COR-L47 (cell line): ENCODE measurements around the gene MAML1.

ENCODE experiments used
- DNase-seq: peaks from one replicate; lab custom pipeline; 2025; lab: John Stamatoyannopoulos, UW

Gene MAML1

DNA sequence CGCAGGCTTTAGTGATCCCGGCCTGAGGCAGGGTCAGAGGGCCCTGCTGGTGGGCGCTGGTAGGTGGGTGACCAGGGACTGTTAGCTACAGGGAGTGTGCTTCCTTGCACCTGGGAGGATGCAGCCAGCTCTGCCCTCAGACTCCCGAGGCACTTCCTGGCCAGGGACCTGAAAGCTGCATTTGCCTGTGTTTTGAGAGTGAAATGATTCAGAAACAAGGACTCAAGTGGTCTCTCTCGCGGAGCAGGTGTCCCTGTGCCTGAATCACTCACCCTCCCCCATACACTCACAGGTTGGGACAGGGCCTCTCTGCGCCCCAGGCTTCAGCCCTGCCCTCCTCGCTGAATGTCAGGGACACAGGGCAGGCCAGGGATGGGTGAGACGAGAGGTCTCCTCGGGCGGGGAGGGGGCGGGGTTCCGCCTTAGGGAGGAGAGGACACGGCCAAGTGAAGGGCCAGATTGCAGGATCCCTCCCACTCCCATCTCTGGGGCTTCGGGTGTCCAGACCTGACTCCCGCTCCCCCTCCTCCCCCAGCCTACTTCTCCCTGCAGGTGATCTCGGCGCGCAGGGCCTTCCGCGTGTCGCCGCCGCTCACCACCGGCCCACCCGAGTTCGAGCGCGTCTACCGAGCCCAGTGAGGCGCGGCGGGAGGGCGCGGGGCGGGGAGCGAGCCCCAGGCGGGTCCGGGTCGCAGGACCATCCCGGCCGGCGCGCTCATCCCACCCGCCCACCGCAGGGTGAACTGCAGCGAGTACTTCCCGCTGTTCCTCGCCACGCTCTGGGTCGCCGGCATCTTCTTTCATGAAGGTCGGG, 62.6 kb downstream of the MAML1 start:
- peak; percentile 31 for DNase-seq

DNA sequence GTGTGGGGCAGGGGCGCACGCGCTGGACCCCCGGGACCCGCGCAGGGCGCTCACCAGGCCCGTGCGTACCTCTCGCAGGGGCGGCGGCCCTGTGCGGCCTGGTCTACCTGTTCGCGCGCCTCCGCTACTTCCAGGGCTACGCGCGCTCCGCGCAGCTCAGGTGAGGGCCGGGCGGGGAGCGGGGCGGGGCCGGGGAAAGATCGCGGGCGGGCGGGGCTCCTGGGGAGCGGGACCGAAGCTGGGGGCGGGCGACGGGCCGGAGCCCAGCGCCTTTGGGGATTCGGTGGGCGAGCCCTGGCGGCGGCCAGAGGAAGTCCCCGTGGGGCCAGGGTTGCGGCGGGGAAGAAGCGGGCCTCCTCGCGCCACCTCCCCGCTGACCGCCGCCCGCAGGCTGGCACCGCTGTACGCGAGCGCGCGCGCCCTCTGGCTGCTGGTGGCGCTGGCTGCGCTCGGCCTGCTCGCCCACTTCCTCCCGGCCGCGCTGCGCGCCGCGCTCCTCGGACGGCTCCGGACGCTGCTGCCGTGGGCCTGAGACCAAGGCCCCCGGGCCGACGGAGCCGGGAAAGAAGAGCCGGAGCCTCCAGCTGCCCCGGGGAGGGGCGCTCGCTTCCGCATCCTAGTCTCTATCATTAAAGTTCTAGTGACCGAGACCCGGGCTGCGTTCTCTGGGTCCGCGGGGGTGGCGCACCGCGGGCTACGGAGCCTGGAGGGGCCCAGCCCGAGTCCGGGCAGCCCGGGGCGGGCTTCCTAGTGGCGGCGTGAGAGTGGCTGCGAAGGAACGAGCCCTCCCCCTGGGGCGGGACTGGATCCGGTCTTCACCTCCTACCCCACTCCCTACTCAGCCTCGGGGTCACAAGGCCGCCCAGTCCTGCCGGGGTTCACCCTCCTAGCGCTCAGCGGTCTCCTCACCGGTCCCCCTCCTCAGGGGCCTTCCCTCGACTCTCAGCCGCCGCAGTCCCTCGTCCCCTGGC, 63.5 kb downstream of the MAML1 start:
- peak; percentile 88 for DNase-seq

DNA sequence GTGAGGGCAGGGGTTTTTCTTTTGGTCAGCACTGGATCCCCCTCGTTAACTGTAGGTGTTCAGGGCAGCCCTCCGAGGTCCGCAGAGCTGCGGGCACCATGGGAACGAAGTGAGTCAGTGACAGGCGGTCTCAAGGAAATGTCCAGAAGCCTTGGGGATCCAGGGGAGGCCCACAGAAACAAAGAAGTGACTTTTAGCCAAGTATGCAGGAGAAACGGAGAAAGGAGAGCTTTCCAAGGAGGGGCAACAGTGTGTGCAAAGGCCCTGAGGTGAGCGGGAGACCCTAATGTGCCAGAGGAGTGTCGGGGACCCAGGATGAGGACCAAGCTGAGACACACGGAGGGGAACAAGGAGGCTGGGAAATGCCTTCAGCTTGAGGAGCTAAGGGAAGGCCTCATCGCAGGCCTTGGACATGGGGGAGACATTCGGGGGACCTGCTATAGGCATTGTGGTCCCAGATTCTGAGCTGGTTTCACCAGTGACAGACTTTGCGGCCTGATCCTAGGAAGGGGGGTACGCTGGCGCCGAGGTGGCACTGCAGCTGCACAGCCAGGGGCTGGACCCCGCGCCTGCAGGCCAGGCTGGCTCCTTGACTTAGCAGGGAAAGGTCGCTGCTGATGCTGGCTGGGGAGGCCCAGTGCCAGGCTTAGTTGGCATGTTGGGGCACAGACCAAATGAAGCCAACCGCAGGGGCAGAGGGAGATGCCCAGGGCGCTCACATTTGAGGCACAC, 64.4 kb downstream of the MAML1 start:
- DNase-seq, result no peak

DNA sequence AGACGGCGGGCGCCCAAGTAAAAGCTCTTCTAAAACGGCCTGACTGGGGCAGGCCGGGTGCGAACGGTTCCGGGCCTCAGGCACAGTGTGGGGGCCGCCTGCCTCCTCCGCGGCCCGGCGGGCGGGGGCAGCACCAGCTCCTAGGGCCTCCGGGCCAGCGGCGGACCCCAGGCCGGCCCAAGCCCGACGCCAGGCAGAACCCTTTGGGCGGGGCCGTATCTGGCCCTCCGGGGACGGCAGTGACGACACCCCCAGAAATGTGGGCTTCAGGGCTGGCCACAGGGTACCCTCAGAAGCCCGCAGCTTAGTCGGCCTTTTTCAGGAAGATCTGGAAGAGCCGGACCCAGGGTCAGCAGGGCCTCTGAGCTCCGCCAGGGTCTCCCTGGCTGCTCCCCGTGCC, 65.1 kb downstream of the MAML1 start:
- DNase-seq, result no peak

DNA sequence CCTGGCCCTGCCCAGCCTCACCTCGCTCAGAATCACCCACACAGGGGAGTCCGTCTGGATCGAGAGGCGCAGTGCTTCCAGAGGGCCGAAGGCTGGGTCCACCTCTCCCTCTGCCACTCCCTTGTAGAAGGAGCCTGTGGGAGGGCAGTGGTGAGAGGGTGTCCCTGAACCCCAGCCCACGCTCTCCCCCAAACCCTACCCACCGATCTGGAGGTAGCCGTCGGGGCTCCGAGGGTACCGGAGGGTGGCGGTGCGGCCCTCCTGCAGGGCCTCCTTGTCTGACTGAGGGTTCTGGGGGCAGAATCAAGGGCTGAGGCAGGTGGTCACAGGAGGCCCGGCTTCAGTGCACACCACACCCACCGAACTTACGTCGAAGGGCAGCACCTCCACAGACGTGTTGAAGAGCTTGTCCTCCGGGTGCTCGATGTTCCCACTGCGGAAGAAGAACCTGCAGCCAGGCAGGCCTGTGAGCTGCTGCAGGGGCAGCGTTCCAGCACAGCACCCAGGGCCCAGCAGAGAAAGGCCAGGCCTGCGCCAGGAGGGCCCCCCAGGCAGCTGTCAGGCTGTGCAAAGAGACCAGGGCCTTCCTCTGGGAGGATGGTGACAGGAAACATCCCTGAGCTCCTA, 65.6 kb downstream of the MAML1 start:
- no peak for DNase-seq

DNA sequence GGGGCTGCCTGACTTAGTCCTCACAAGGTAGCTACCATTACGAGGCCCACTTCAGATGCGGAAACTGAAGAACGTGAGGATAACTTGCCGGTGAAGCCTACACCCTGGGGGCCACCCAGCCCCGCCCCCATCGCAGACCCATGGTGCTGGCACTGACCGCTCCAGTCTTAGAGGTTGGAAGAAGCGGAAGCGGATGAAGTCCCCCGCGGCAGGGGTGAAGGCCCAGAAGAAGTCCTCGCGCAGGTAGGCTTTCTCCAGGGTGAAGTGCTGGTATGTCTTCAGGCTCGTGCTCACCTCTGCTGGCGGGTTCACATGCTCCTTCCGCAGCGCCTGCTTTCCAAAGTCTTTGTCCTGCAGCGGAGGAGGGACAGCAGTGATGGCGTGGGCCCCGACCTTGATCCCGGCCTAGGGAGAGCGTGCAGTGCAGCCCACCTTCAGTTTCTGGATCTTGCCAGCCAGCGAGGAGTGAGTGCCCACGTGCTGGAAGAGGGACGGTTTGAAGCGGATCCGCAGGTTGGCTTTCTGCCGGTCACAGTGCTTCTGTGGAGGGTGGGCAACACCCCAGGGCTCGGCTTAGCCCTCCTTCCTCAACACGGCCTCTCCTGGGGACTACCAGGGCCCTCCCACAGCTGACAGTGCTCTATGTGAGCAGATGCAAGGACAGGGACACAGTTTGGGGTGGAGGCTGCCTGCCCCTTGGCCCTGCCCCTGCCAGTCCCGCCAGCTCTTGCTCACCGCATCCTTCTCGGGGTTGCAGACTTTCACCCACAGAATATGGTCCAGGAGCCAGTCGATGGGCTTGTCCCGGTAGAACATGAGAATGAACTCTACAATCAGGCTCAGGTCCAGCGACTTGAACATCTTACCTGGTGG, 66.4 kb downstream of the MAML1 start:
- DNase-seq, result no peak

DNA sequence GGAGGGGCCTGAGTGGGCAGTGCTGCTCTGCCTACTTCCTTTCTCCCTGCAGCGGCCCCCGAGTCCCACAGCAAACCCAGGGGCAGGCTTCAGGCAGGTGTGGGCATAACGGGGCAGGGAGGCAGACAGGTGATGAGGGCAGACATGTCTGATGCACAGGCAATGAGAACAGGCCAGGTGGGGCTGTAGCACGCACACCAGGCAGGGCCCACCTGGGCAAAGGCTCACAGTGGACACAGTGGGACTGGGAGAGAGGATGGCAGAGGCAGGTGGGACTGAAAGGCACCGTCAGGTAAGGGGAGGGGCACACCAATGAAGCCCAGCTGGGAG, 67.0 kb downstream of the MAML1 start:
- no peak for DNase-seq

DNA sequence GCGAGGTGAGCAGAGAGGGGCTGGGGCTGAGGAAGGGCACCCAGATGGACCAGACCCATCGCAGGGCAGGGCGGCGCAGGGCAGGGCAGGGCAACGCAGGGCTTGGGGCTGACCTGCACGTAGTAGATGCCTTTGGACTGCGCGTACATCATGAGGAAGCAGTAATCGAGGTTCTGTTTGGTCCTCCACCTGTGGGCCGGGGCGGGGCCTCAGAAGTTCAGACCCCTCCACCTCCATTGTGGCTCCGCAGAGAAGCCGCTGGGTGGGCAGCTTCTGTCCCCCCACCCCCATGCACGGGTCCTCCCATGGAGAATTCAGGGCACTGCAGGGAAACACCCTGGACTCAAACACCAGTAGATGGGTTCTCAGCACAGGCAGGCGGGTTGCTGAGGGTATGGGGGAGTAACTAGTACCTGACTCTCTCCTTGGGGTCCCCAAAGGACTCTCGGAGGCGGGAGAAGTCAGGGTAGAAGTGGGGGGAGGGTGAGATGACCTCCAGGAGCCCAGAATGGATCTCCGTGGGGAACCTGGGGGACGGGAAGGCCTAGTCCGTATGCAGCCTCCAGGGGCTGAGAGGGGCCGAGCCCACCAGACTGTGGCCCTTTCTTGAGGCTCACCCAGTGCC, 67.6 kb downstream of the MAML1 start:
- no peak for DNase-seq

DNA sequence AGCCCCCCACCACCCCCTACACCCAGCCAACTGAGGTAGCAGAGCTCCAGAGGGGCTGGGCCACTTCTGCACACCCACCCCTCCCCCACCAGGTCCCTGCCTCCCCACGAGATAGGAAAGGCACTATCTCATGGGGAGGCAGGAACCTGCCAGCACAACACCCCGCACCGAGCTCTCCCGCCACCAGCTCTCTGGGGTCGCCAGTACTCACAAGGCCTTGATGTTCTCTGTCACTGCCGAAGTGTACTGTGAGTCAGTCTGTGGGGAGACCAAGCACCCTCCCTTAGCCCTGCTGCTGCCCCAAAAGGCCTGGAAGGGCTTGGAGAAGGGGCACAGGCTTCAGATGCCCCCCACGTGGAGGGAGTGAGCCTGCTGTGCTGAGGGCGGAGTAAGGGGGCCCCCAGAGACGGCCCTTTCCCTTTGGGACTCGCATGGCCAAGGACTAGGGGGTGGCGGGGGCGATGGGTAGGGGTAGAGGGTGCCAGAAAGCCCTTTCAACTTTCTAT, 68.1 kb downstream of the MAML1 start:
- DNase-seq, result no peak

DNA sequence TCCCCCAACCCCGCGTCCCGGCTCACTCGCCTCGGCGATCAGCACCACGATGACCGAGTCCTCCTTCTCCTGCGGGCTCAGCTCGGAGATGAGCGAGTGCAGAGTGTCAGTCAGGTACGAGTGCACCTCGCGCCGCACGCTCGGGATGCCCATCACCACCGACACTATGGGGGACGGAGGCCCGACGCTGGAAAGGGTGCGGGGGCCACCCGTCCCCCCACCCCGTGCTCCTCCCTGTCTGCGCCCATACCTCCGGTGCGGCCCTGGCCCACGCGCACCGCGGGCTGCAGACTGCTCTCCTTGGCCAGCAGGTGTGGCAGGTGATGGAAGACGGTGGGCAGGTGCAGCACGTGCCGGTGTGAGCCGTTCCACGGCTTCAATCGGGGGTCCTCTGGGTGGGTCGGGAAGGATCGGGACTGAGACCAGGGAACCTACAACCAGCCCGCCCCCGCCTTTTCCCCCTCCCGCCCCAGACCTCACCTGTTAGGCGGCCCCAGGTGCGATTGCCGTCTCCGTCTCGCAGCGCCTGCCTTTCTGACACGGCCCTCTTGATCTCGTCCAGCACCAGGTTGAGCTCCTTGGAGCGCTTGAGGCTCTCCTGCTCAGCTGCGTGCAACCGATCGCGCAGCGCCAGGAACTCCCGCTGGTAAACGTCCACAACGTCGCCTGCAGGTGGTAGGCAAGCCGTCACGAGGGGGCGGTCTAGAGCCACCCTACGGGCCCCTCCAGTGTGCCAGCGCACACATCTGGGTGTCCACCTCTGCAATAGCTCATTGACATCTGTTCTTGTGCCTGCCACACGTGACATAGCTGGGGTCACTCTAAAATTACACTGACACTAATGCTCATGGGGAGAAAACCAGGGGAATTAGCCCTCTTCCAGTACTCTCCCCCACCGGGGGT, 68.9 kb downstream of the MAML1 start:
- no peak for DNase-seq

DNA sequence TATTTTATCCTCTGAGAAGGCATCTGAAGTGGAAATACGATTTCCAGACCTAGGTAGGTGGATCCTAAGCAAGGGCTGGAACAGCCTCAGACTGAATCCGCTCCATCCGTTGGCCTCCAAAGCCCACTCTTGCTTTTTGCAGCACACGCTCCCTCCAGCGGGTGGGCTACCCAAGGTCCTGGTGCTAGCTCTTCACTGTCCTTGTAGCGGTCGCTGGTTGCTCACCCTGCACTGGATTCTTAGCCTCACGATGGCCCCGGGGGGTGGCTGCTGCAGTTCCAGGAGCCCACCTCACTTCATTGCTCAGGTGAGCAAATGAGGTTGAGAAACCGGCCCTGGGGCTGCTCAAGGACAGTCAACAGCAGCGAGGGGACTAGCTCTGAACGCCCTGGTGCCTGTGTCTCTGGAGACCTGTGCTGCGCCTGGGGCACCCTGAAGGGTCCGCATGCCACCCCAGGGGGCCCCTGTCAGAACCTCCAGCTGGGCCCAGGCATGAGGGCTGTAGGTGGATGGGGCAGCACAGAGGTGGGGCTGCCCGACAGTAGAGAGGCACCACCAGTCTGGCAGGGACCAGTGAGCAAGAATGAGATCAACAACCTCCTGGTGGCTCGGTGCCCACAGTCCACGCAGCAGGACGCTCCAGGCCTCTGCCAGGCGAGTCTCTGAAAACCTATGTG, 69.7 kb downstream of the MAML1 start:
- peak; percentile 44 for DNase-seq

DNA sequence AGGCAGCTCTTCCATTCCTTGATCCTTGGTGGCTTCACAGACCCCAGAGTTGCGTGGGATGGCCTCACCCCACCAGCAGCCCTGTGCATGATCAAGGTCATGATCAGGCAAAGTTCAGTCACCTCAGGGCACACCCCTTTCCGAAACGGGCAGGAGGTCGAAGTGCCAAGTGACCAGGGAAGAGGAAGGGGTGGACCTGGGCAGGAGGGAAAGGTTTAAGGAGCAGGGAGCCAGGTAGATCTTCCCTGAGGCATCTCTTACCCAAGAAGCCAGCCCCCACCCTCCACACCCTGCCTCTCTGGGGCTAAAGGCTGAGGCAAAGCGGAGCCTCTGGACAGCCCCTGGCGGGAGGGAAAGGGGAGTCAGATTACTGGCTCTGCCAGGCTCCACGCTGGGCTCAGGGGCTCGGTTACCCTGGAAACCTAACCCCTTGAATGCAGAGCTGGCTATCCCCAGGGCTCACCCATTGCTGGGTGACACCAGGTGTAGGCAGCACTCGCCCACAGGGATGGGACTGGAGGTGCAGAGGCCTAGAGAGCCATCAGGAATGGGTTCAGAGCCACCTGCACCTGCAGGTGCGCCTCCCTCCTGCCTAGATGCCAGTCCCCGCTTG, 70.4 kb downstream of the MAML1 start:
- DNase-seq, result peak; percentile 92

DNA sequence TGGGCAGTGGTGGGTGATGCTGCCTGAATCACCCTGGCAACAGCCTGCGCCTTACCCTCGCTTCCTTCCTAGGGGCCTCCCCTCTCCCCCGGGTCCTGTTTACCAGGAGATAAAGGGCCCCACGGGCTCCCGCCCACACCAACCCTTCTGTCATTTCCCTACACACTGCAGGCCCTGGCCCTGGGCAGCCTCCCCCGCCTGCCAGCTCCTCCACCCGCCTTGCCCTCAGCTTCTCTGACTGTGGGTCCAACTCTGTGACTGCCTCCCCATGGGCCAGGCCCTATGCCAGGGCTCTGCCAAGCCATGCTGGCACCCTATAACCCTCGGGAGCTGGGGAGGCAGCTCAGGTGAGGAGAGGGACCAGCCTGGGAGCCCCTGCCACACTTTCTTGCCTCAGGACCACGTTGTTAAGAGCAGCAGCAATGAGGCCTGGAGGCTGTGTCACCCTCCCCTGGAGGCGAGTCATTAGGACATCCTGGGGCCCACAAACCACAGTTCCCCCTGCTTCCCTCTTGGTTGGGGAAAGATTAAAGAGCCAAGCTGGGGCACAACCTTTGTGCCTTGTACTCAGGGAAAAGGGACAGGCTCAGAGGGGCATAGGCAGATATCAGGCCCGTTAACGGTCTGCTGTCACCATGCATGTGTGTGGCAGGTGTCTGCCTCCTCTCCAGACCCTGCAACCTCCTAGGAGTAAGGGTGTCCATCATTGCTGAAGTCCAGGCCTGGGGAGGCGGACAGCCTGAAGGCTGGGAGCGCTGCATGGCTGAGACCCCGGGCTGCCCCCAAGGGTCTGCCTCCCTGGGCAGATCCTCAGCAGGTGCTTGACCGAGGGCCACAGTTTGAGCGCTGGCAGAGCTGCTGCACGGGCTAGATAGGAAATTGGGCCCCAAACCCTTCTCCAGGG, 71.3 kb downstream of the MAML1 start:
- DNase-seq, result peak; percentile 77

DNA sequence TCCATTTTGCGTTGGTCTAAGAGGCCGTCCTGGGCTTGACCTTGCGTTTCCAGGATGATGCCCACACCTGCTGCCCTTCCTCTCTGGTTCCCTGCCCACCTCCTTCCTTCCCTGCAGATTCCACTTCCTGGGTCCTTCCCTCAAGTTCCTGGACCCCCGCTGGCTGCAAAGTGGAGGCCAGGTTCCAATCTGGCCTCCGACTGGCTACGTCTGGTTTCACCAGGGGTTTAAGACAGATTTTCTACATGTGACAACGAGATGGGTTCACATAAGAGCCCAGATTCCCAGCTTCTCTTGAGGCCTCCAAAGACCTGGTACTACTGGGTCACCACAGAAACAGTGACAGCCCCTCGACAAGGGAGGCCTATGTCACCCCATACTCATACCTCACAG, 71.9 kb downstream of the MAML1 start:
- no peak for DNase-seq

DNA sequence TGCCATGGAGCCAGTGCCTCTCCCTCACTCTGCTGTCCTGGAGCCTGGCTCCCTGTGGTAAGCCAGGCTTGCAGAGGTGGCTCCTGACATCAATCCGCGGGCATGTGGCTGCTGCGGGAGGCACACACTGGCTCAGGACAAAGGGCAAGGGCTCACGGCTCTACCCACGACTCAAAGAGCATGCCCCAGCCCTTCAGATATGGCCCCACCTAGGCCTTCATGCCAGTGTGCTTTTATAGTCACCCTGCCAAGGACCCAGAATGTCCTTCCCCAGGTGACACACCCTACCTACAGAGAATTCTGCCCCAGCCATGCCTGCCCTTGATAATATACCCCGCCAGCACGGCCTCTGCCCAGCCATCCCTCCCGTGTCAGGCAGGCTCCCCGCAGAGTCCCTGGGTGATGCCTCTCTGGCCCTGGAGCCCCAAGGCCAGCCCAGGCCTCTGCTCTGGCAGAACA, 72.5 kb downstream of the MAML1 start:
- no peak for DNase-seq

DNA sequence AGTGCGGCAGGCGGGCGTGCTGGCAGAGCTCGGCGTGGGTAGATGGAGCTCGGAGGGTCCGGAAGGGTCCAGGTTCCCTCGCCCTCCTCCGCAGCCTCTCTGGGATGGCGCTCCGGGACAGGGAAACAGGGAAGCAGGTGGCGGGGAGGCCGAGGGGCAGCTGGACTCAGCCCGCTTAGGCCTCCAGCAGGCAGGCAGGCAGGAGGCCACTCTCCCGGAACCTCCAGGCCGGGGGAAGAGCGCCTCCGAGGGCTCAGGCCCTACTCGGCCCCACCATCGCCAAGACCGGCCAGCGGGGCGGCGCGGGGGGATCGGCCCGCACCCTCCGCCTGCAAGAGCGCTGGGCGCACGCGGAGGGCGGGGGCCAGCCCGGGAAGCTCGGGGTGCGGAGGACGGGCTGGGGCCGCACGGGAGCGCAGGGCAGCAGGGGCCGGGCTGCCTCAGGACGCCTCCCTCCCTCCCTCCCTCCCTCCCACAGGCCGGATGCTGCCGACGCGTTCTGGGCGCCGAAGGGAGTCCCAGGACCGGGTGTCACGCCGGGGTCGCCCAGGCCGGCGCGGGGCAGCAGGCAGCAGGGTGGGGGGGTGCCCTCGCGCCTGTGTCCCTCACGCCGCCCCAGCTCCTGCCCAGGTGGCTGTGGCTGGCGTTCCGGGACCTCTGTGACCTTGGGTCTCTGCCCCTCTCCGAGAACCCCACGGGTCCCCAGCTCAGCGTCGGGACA, 73.1 kb downstream of the MAML1 start:
- DNase-seq, result no peak
